SU-DHL-6 (cell line): ENCODE data around the gene ITPRIP.

Experiments used
- H2AFZ ChIP-seq: fragments of 200-600 bp; sonication (generic); 2 replicates; pipeline ENCODE4 v1.6.1; 2014; ENCODE audit warnings: low read depth, mild to moderate bottlenecking, moderate library complexity, mixed read lengths, antibody characterized with exemption, low read length; ENCODE audit not compliant: severe bottlenecking
- H3F3A ChIP-seq: fragments of 200-600 bp; shearing (Covaris generic); 2 replicates; pipeline ENCODE4 v1.6.0; 2016; ENCODE audit warnings: antibody characterized with exemption, mild to moderate bottlenecking; ENCODE audit not compliant: insufficient read depth
- H3K27ac ChIP-seq: fragments of 200-600 bp; sonication (generic); 2 replicates; pipeline ENCODE4 v1.5.1; 2016; ENCODE audit warnings: low read depth, mild to moderate bottlenecking, low read length, moderate library complexity, mixed read lengths
- H3K27me3 ChIP-seq: fragments of 200-600 bp; sonication (generic), shearing (Covaris generic); 2 replicates; pipeline ENCODE4 v1.6.0; 2014; ENCODE audit warnings: mild to moderate bottlenecking, low read length
- H3K36me3 ChIP-seq: fragments of 200-600 bp; sonication (generic); 2 replicates; pipeline ENCODE4 v1.6.1; 2014; ENCODE audit warnings: mild to moderate bottlenecking, low read length, mixed read lengths
- H3K4me2 ChIP-seq: fragments of 300-600, 200-600 bp; shearing (Covaris generic), sonication (generic); 2 replicates; pipeline ENCODE4 v1.6.0; 2014; ENCODE audit warnings: low read length, low read depth, mild to moderate bottlenecking; ENCODE audit not compliant: poor library complexity, severe bottlenecking
- H3K4me3 ChIP-seq: fragments of 200-600 bp; sonication (generic); 2 replicates; pipeline ENCODE4 v1.5.1; 2014; ENCODE audit warnings: antibody characterized with exemption, low read length, mild to moderate bottlenecking, mixed read lengths; ENCODE audit not compliant: insufficient read depth, poor library complexity, severe bottlenecking
- H3K79me2 ChIP-seq: fragments of 200-600 bp; sonication (generic); 2 replicates; pipeline ENCODE4 v1.6.1; 2014; ENCODE audit warnings: mild to moderate bottlenecking, low read length, moderate library complexity; ENCODE audit not compliant: insufficient read depth
- H3K9ac ChIP-seq: fragments of 200-600 bp; sonication (generic); 2 replicates; pipeline ENCODE4 v1.7.0; 2014; ENCODE audit warnings: mild to moderate bottlenecking, low read length
- H3K9me2 ChIP-seq: fragments of 200-600 bp; sonication (generic); replicated peaks from 2 replicates; pipeline ENCODE4 v1.6.1; 2014; ENCODE audit warnings: low read length; ENCODE audit not compliant: insufficient read depth
- H3K9me3 ChIP-seq: fragments of 200-600 bp; sonication (generic); 2 replicates; pipeline ENCODE4 v1.6.1; 2014; ENCODE audit warnings: low read length, mixed read lengths; ENCODE audit not compliant: insufficient read depth
- H4K20me1 ChIP-seq: fragments of 200-600 bp; sonication (generic); 2 replicates; pipeline ENCODE4 v1.6.1; 2014; ENCODE audit warnings: low read depth, mild to moderate bottlenecking, antibody characterized with exemption, low read length, moderate library complexity, mixed read lengths
- CTCF ChIP-seq: fragments of 200-600 bp; sonication (generic); IDR thresholded peaks from one replicate; pipeline ENCODE4 v1.5.1; 2017; ENCODE audit warnings: antibody characterized with exemption, mild to moderate bottlenecking, low read length, moderate library complexity; ENCODE audit not compliant: insufficient read depth, poor library complexity, severe bottlenecking
- EZH2phosphoT487 ChIP-seq: fragments of 200-600 bp; sonication (generic), shearing (Covaris generic); conservative IDR thresholded peaks from 2 replicates; pipeline ENCODE4 v1.6.1; 2018; ENCODE audit warnings: mild to moderate bottlenecking, antibody characterized with exemption, low read length, moderate library complexity, mixed read lengths

The ITPRIP gene

GRCh38 chr10:104318326-104318725 lies 19.9 kb downstream of the ITPRIP start:
- Histone ChIP-seq H3K27me3 (no peaks in the 10 kb centered on the region), H3K4me3 (no peak overlapping the region), H3K9me2 (no peaks in the 10 kb centered on the region), H3K27ac (no peak overlapping the region), H3K4me2 (no peak overlapping the region), H3K36me3 (no peaks in the 10 kb centered on the region), H3K9ac (no peak overlapping the region), H3K79me2 (peaks cover 59% of the 10 kb centered on the region), H4K20me1 (peaks cover 3% of the 10 kb centered on the region; the same call in 1 of the 2 replicates), H3K9me3 (no peaks in the 10 kb centered on the region), H3F3A (no peaks in the 10 kb centered on the region), H2AFZ (no peak overlapping the region)
- TF ChIP-seq CTCF, result no peak
- TF ChIP-seq EZH2phosphoT487, result no peak

GRCh38 chr10:104317726-104318299 lies 20.5 kb downstream of the ITPRIP start:
- Histone ChIP-seq H3K27me3 (no peaks in the 10 kb centered on the region), H2AFZ (no peak overlapping the region), H3K9ac (no peak overlapping the region), H4K20me1 (0 out of 2 replicates have a peak, but pooled peaks cover 3% of the 10 kb centered on the region), H3K4me2 (no peak overlapping the region), H3K9me2 (no peaks in the 10 kb centered on the region), H3K79me2 (peaks cover 54% of the 10 kb centered on the region), H3K27ac (no peak overlapping the region), H3F3A (no peaks in the 10 kb centered on the region), H3K9me3 (no peaks in the 10 kb centered on the region), H3K4me3 (no peak overlapping the region), H3K36me3 (no peaks in the 10 kb centered on the region)
- TF ChIP-seq CTCF (no peak), EZH2phosphoT487 (no peak)

GRCh38 chr10:104317269-104317710 lies 21.0 kb downstream of the ITPRIP start:
- Histone ChIP-seq H3K36me3 (no peaks in the 10 kb centered on the region), H3F3A (no peaks in the 10 kb centered on the region), H2AFZ (no peak overlapping the region), H3K4me2 (no peak overlapping the region), H3K27me3 (no peaks in the 10 kb centered on the region), H3K9me3 (no peaks in the 10 kb centered on the region), H3K9me2 (no peaks in the 10 kb centered on the region), H4K20me1 (0 out of 2 replicates have a peak, but pooled peaks cover 3% of the 10 kb centered on the region), H3K9ac (no peak overlapping the region), H3K79me2 (peaks cover 49% of the 10 kb centered on the region), H3K27ac (no peak overlapping the region), H3K4me3 (no peak overlapping the region)
- TF ChIP-seq EZH2phosphoT487 (no peak), CTCF (no peak)
